ENCODE measurements around the gene ATOH7. TPM values are rescaled to one million over a fixed set of nuclear protein-coding genes. Genes with fewer than 3 reads are reported as not detected.

The ATOH7 gene
- total and polyA plus RNA-seq, 4 experiments from 2014 or later, result not detected

Other genes starting within 250 kb of the ATOH7 start
- 100 to 1,000 TPM; 104 to 117 TPM for gene HERC4, start 156.8 kb downstream of the ATOH7 start, total RNA-seq
- 10 to 100 TPM; 15.7 to 28.4 TPM for gene HERC4, start 156.8 kb downstream of the ATOH7 start, polyA plus RNA-seq
- not detected for gene MYPN, start 122.6 kb downstream of the ATOH7 start, total RNA-seq
- not detected for gene MYPN, start 122.6 kb downstream of the ATOH7 start, polyA plus RNA-seq
- 100 to 1,000 TPM; 170 to 176 TPM for gene HNRNPH3, start 100.0 kb upstream of the ATOH7 start, total RNA-seq
- 100 to 1,000 TPM; 121 to 137 TPM for gene HNRNPH3, start 100.0 kb upstream of the ATOH7 start, polyA plus RNA-seq
- gene PBLD, start 100.8 kb upstream of the ATOH7 start, total RNA-seq, result 1 to 10 TPM; 2.3 TPM
- 1 to 10 TPM; 1.0 to 3.0 TPM for gene PBLD, start 100.8 kb upstream of the ATOH7 start, polyA plus RNA-seq
- 10 to 100 TPM; 24.6 to 24.9 TPM for gene RUFY2, start 175.2 kb upstream of the ATOH7 start, total RNA-seq
- 1 to 10 TPM; 2.0 to 7.2 TPM for gene RUFY2, start 175.2 kb upstream of the ATOH7 start, polyA plus RNA-seq
- gene DNA2, start 239.9 kb upstream of the ATOH7 start, total RNA-seq, result 1 to 10 TPM; 5.4 to 7.7 TPM
- gene DNA2, start 239.9 kb upstream of the ATOH7 start, polyA plus RNA-seq, result 1 to 10 TPM in 1 of 2 donors, under 1 TPM in 1; 0.36 to 1.2 TPM